Neural cell (in vitro differentiated cells): ENCODE measurements around the gene DRAM2. TPM values are rescaled to one million over a fixed set of nuclear protein-coding genes. Genes with fewer than 3 reads are reported as not detected.

ENCODE experiments used
- H2AFZ ChIP-seq: fragments of 200-600, 300-800 bp; sonication (generic), shearing (Covaris generic); 2 replicates; pipeline ENCODE4 v1.6.0; 2014; ENCODE audit warnings: low read depth, mild to moderate bottlenecking, antibody characterized with exemption, low read length, moderate library complexity
- H3F3A ChIP-seq: fragments of 200-600 bp; shearing (Covaris generic); 2 replicates; pipeline ENCODE4 v1.6.1; 2016; ENCODE audit warnings: mild to moderate bottlenecking, moderate library complexity, mixed read lengths, antibody characterized with exemption, low read length; ENCODE audit not compliant: insufficient read depth, poor library complexity, severe bottlenecking
- H3K27ac ChIP-seq: fragments of 200-600, 300-800 bp; sonication (generic), shearing (Covaris generic); 2 replicates; pipeline ENCODE4 v1.5.1; 2014; ENCODE audit warnings: mild to moderate bottlenecking, low read length, moderate library complexity
- H3K27me3 ChIP-seq: fragments of 300-800, 200-600 bp; sonication (generic), shearing (Covaris generic); 2 replicates; pipeline ENCODE4 v1.6.0; 2014; ENCODE audit warnings: mild to moderate bottlenecking, low read depth, low read length, moderate library complexity; ENCODE audit not compliant: insufficient read depth
- H3K36me3 ChIP-seq: fragments of 300-800, 200-600 bp; sonication (generic), shearing (Covaris generic); 2 replicates; pipeline ENCODE4 v1.5.1; 2014; ENCODE audit warnings: mild to moderate bottlenecking, antibody characterized with exemption, low read length, moderate library complexity; ENCODE audit not compliant: insufficient read depth
- H3K4me2 ChIP-seq: fragments of 300-800, 200-600 bp; sonication (generic), shearing (Covaris generic); 2 replicates; pipeline ENCODE4 v1.6.0; 2014; ENCODE audit warnings: mild to moderate bottlenecking, low read length
- H3K4me3 ChIP-seq: fragments of 300-800, 200-600 bp; sonication (generic), shearing (Covaris generic); 2 replicates; pipeline ENCODE4 v1.5.1; 2014; ENCODE audit warnings: mild to moderate bottlenecking, low read length, moderate library complexity
- H3K79me2 ChIP-seq: fragments of 200-600 bp; shearing (Covaris generic); replicated peaks from 2 replicates; pipeline ENCODE4 v1.6.0; 2014; ENCODE audit warnings: mild to moderate bottlenecking, low read length, moderate library complexity; ENCODE audit not compliant: insufficient read depth
- H3K9ac ChIP-seq: fragments of 300-800, 200-600 bp; sonication (generic), shearing (Covaris generic); 2 replicates; pipeline ENCODE4 v1.6.1; 2016; ENCODE audit warnings: mild to moderate bottlenecking, low read length, mixed read lengths
- H3K9me2 ChIP-seq: fragments of 200-600 bp; shearing (Covaris generic); 2 replicates; pipeline ENCODE4 v1.6.1; 2016; ENCODE audit warnings: mild to moderate bottlenecking, low read length, mixed read lengths; ENCODE audit not compliant: insufficient read depth
- H3K9me3 ChIP-seq: fragments of 200-600, 300-800 bp; sonication (generic), shearing (Covaris generic); 2 replicates; pipeline ENCODE4 v1.6.1; 2016; ENCODE audit warnings: mild to moderate bottlenecking, mixed run types, low read length, moderate library complexity, mixed read lengths
- H4K20me1 ChIP-seq: fragments of 200-600 bp; shearing (Covaris generic); 2 replicates; pipeline ENCODE4 v1.6.1; 2016; ENCODE audit warnings: mild to moderate bottlenecking, mixed run types; ENCODE audit not compliant: insufficient read depth
- CTCF ChIP-seq: fragments of 450-650 bp; IDR thresholded peaks from 2 replicates; pipeline ENCODE4 v1.5.1; 2014; ENCODE audit warnings: antibody characterized with exemption, mild to moderate bottlenecking, moderate library complexity; ENCODE audit not compliant: poor library complexity, severe bottlenecking
- EP300 ChIP-seq: fragments of 450-650 bp; conservative IDR thresholded peaks from 2 replicates; pipeline ENCODE4 v1.6.1; 2014; ENCODE audit warnings: antibody characterized with exemption, mild to moderate bottlenecking, moderate library complexity; ENCODE audit not compliant: poor library complexity, severe bottlenecking
- EZH2 ChIP-seq: fragments of 200-600, 300-800 bp; shearing (Covaris generic), sonication (generic); IDR thresholded peaks from 2 replicates; pipeline ENCODE4 v1.6.1; 2014; ENCODE audit warnings: antibody characterized with exemption, low read length, borderline replicate concordance, mild to moderate bottlenecking; ENCODE audit not compliant: insufficient read depth, poor library complexity, severe bottlenecking
- MXI1 ChIP-seq: fragments of 450-650 bp; conservative IDR thresholded peaks from 2 replicates; pipeline ENCODE4 v1.6.1; 2014; ENCODE audit warnings: antibody characterized with exemption, mild to moderate bottlenecking; ENCODE audit not compliant: poor library complexity, severe bottlenecking
- POLR2AphosphoS5 ChIP-seq: IDR thresholded peaks from 2 replicates; pipeline ENCODE4 v1.6.1; 2012
- RAD21 ChIP-seq: fragments of 450-650 bp; conservative IDR thresholded peaks from 2 replicates; pipeline ENCODE4 v1.6.1; 2014; ENCODE audit warnings: antibody characterized with exemption, mild to moderate bottlenecking, moderate library complexity
- REST ChIP-seq: IDR thresholded peaks from 2 replicates; pipeline ENCODE4 v1.6.1; 2012; ENCODE audit warnings: borderline replicate concordance
- SMC3 ChIP-seq: fragments of 450-650 bp; conservative IDR thresholded peaks from 2 replicates; pipeline ENCODE4 v1.6.1; 2014; ENCODE audit warnings: antibody characterized with exemption, mild to moderate bottlenecking, moderate library complexity; ENCODE audit not compliant: poor library complexity
- TAF1 ChIP-seq: IDR thresholded peaks from 2 replicates; pipeline ENCODE4 v1.6.1; 2012; ENCODE audit warnings: low read depth
- polyA plus RNA-seq: library from polyadenylated mRNA; depleted of rRNA; stranded (reverse); fragments of >200 nt; gene quantifications from 2 replicates; pipeline ENCODE4 v1.2.3, GENCODE V29; 2014

DRAM2 gene
- polyA plus RNA-seq, 1 donor from 2014 or later: 71.0 TPM

GRCh38 chr1:111116496-111116895 lies 23.4 kb downstream of the DRAM2 start:
- Histone ChIP-seq H3K9ac (no peak overlapping the region), H3K27me3 (no peaks in the 10 kb centered on the region), H3K27ac (no peak overlapping the region), H3F3A (no peaks in the 10 kb centered on the region), H4K20me1 (no peaks in the 10 kb centered on the region), H3K36me3 (peaks cover 4% of the 10 kb centered on the region), H3K4me2 (no peak overlapping the region), H2AFZ (no peak overlapping the region), H3K4me3 (no peak overlapping the region), H3K9me3 (no peaks in the 10 kb centered on the region), H3K79me2 (no peaks in the 10 kb centered on the region), H3K9me2 (no peaks in the 10 kb centered on the region)
- TF ChIP-seq MXI1: no peak

- Histone ChIP-seq H3K79me2 (no peaks in the 10 kb centered on the region), H3K27ac (no peak overlapping the region), H3K36me3 (no peaks in the 10 kb centered on the region), H3K27me3 (no peaks in the 10 kb centered on the region), H3K9me2 (no peaks in the 10 kb centered on the region), H3K4me3 (no peak overlapping the region), H3F3A (no peaks in the 10 kb centered on the region), H2AFZ (no peak overlapping the region), H3K4me2 (no peak overlapping the region), H3K9ac (no peak overlapping the region), H4K20me1 (no peaks in the 10 kb centered on the region), H3K9me3 (no peaks in the 10 kb centered on the region)
- TF ChIP-seq RAD21 (no peak), EZH2 (no peak)
Observed at GRCh38 chr1:111110197-111110899, 29.5 kb downstream of the DRAM2 start.

- Histone ChIP-seq H3K4me3 (no peak overlapping the region), H2AFZ (no peak overlapping the region), H3K27me3 (no peaks in the 10 kb centered on the region), H3K4me2 (no peak overlapping the region), H3F3A (no peaks in the 10 kb centered on the region), H3K79me2 (no peaks in the 10 kb centered on the region), H3K9ac (no peak overlapping the region), H3K9me2 (no peaks in the 10 kb centered on the region), H4K20me1 (no peaks in the 10 kb centered on the region), H3K27ac (no peak overlapping the region), H3K9me3 (no peaks in the 10 kb centered on the region), H3K36me3 (no peaks in the 10 kb centered on the region)
- no peak for TF ChIP-seq EZH2
- TF ChIP-seq POLR2AphosphoS5: no peak
- no peak for TF ChIP-seq CTCF
- TF ChIP-seq TAF1: no peak
- no peak for TF ChIP-seq RAD21
- no peak for TF ChIP-seq SMC3
- no peak for TF ChIP-seq EP300
- no peak for TF ChIP-seq MXI1
- TF ChIP-seq REST: no peak
Observed at GRCh38 chr1:111104981-111105380, 34.9 kb downstream of the DRAM2 start.
